SK-N-SH treated with all-trans-retinoic acid at 6 μM for 48 hours (cell line): Measurements from ENCODE around the gene NBAS.

Experiments
- ATAC-seq: fragments of 200-7000 bp; cut with Tn5 transposase; 3 replicates; pipeline ENCODE4 v1.9.1; 2020; ENCODE audit warnings: mild to moderate bottlenecking, moderate library complexity
- ARNTL ChIP-seq: fragments of 450-650 bp; formaldehyde crosslinking; IDR thresholded peaks from 2 replicates; pipeline ENCODE4 v1.5.0; 2020; ENCODE audit warnings: low read depth, mild to moderate bottlenecking, moderate library complexity, borderline replicate concordance
- BACH2 ChIP-seq: fragments of 250-450 bp; sonication (Bioruptor Pico); IDR thresholded peaks from 2 replicates; pipeline ENCODE4 v1.9.0; 2021; ENCODE audit warnings: mild to moderate bottlenecking, borderline replicate concordance
- CREB5 ChIP-seq: fragments of 250-450 bp; sonication (Bioruptor Pico); IDR thresholded peaks from 2 replicates; pipeline ENCODE4 v1.5.1; 2020; ENCODE audit warnings: low read depth, mild to moderate bottlenecking, moderate library complexity
- CSDC2 ChIP-seq: fragments of 250-450 bp; sonication (Bioruptor Pico); IDR thresholded peaks from 2 replicates; pipeline ENCODE4 v1.5.0; 2020; ENCODE audit warnings: mild to moderate bottlenecking, moderate library complexity
- CSRNP3 ChIP-seq: fragments of 250-450 bp; sonication (Bioruptor Pico); IDR thresholded peaks from 2 replicates; pipeline ENCODE4 v1.5.1; 2021; ENCODE audit warnings: mild to moderate bottlenecking, moderate library complexity
- ESRRG ChIP-seq: fragments of 250-450 bp; sonication (Bioruptor Pico); IDR thresholded peaks from 2 replicates; pipeline ENCODE4 v1.6.1; 2021; ENCODE audit warnings: mild to moderate bottlenecking
- GLIS3 ChIP-seq: fragments of 250-450 bp; sonication (Bioruptor Pico); IDR thresholded peaks from 2 replicates; pipeline ENCODE4 v1.5.0; 2020; ENCODE audit warnings: mild to moderate bottlenecking, moderate library complexity
- ISL1 ChIP-seq: fragments of 250-450 bp; sonication (Bioruptor Pico); IDR thresholded peaks from 2 replicates; pipeline ENCODE4 v2.1.2; 2022; ENCODE audit warnings: mild to moderate bottlenecking, moderate library complexity
- POU6F1 ChIP-seq: fragments of 250-450 bp; sonication (Bioruptor Pico); IDR thresholded peaks from 2 replicates; pipeline ENCODE4 v1.8.0; 2021; ENCODE audit warnings: low read depth, mild to moderate bottlenecking, moderate library complexity, borderline replicate concordance
- PPARA ChIP-seq: fragments of 250-450 bp; sonication (Bioruptor Pico); IDR thresholded peaks from 2 replicates; pipeline ENCODE4 v1.5.0; 2020; ENCODE audit warnings: mild to moderate bottlenecking, borderline replicate concordance
- RARB ChIP-seq: fragments of 250-450 bp; sonication (Bioruptor Pico); IDR thresholded peaks from 2 replicates; pipeline ENCODE4 v1.8.0; 2021; ENCODE audit warnings: mild to moderate bottlenecking, moderate library complexity
- TCF4 ChIP-seq: fragments of 250-450 bp; sonication (Bioruptor Pico); IDR thresholded peaks from 2 replicates; pipeline ENCODE4 v1.8.0; 2021; ENCODE audit warnings: mild to moderate bottlenecking, moderate library complexity, borderline replicate concordance
- TOX ChIP-seq: fragments of 250-450 bp; sonication (Bioruptor Pico); IDR thresholded peaks from 2 replicates; pipeline ENCODE4 v1.8.0; 2021; ENCODE audit warnings: mild to moderate bottlenecking, moderate library complexity, borderline replicate concordance
- TSHZ2 ChIP-seq: fragments of 250-450 bp; sonication (Bioruptor Pico); IDR thresholded peaks from 2 replicates; pipeline ENCODE4 v1.5.0; 2020; ENCODE audit warnings: mild to moderate bottlenecking, moderate library complexity
- ZC3H10 ChIP-seq: fragments of 250-450 bp; sonication (Bioruptor Pico); IDR thresholded peaks from 2 replicates; pipeline ENCODE4 v1.5.1; 2021; ENCODE audit warnings: mild to moderate bottlenecking, moderate library complexity
- ZFP3 ChIP-seq: fragments of 250-450 bp; sonication (Bioruptor Pico); IDR thresholded peaks from 2 replicates; pipeline ENCODE4 v1.5.0; 2020; ENCODE audit warnings: mild to moderate bottlenecking, moderate library complexity
- ZNF565 ChIP-seq: fragments of 450-650 bp; formaldehyde crosslinking; conservative IDR thresholded peaks from 2 replicates; pipeline ENCODE4 v1.5.0; 2020; ENCODE audit warnings: low read depth, mild to moderate bottlenecking, moderate library complexity
- ZNF70 ChIP-seq: fragments of 450-650 bp; formaldehyde crosslinking; IDR thresholded peaks from 2 replicates; pipeline ENCODE4 v1.5.0; 2020; ENCODE audit warnings: mild to moderate bottlenecking, moderate library complexity
- ZNF8 ChIP-seq: fragments of 450-650 bp; formaldehyde crosslinking; IDR thresholded peaks from 2 replicates; pipeline ENCODE4 v1.5.0; 2020; ENCODE audit warnings: mild to moderate bottlenecking, moderate library complexity

The NBAS gene

GRCh38 chr2:15158100-15158499 lies 403.0 kb downstream of the NBAS start:
- TF ChIP-seq TSHZ2 (CRISPR knock-in tag), result no peak
- TF ChIP-seq CSRNP3 (CRISPR knock-in tag), result no peak
- TF ChIP-seq TOX, result no peak
- no peak for TF ChIP-seq ESRRG (CRISPR knock-in tag)
- no peak for TF ChIP-seq CREB5 (CRISPR knock-in tag)
- TF ChIP-seq POU6F1, result no peak
- no peak for TF ChIP-seq ARNTL (CRISPR knock-in tag)
- no peak for ATAC-seq

GRCh38 chr2:15155959-15156574 lies 405.1 kb downstream of the NBAS start:
- ATAC-seq, result no peak
- TF ChIP-seq RARB (CRISPR knock-in tag), result no peak
- TF ChIP-seq GLIS3 (CRISPR knock-in tag), result no peak
- TF ChIP-seq ZNF8 (CRISPR knock-in tag), result no peak
- no peak for TF ChIP-seq ZNF565 (CRISPR knock-in tag)
- no peak for TF ChIP-seq ISL1 (CRISPR knock-in tag)
- TF ChIP-seq ZC3H10 (CRISPR knock-in tag), result no peak
- no peak for TF ChIP-seq ZFP3 (CRISPR knock-in tag)
- TF ChIP-seq TSHZ2 (CRISPR knock-in tag), result no peak
- no peak for TF ChIP-seq TOX
- TF ChIP-seq BACH2 (CRISPR knock-in tag), result no peak
- TF ChIP-seq PPARA (CRISPR knock-in tag), result no peak

GRCh38 chr2:15154297-15154696 lies 406.8 kb downstream of the NBAS start:
- TF ChIP-seq ESRRG (CRISPR knock-in tag), result no peak
- TF ChIP-seq ZNF565 (CRISPR knock-in tag), result no peak
- no peak for TF ChIP-seq ARNTL (CRISPR knock-in tag)
- no peak for TF ChIP-seq PPARA (CRISPR knock-in tag)
- no peak for TF ChIP-seq ZNF70
- no peak for TF ChIP-seq TSHZ2 (CRISPR knock-in tag)
- TF ChIP-seq ZNF8 (CRISPR knock-in tag), result no peak
- no peak for TF ChIP-seq ISL1 (CRISPR knock-in tag)
- no peak for TF ChIP-seq TCF4 (CRISPR knock-in tag)
- no peak for TF ChIP-seq CSDC2

More at GRCh38 chr2:15154297-15154696, 406.8 kb downstream of the NBAS start:
- no peak for ATAC-seq
